Liver (tissue), 3 donors: ENCODE measurements around the gene MYO15A.

ENCODE experiments used
- CTCF ChIP-seq: fragments of 150-350 bp; IDR thresholded peaks from 2 replicates; pipeline ENCODE4 v1.5.1; 2017; ENCODE audit warnings: improper control_type of control experiment, low read depth, low read length; ENCODE audit not compliant: missing input control
- FOXA2 ChIP-seq: IDR thresholded peaks from 2 replicates; pipeline ENCODE4 v1.6.1; 2016; ENCODE audit warnings: antibody characterized with exemption
- MAX ChIP-seq: IDR thresholded peaks from 2 replicates; pipeline ENCODE4 v1.6.1; 2016; ENCODE audit warnings: antibody characterized with exemption
- RAD21 ChIP-seq, 2 donors: IDR thresholded peaks; 2 replicates each; pipeline ENCODE4 v1.6.1; 2016; ENCODE audit warnings: antibody characterized with exemption in 2 of 2, mild to moderate bottlenecking in 2 of 2
- donor health status: healthy.
- donor health status: healthy.

- no peak for TF ChIP-seq CTCF
- TF ChIP-seq MAX, result no peak
- TF ChIP-seq FOXA2, result no peak
- no peak for TF ChIP-seq RAD21 (IDR thresholded peaks at IDR 0.05)
Measured at GRCh38 chr17:18176176-18176575, 67.6 kb downstream of the MYO15A start.
